Mesothelial cell of epicardium (in vitro differentiated cells): ENCODE results near the gene ZNF614. TPM values are rescaled to one million over a fixed set of nuclear protein-coding genes. Genes with fewer than 3 reads are reported as not detected.

Experiments
- DNase-seq, 2 experiments: peaks; one replicate each; pipeline ENCODE4 v3.0.0; 2021; ENCODE audit warnings: low spot score in 2 of 2; ENCODE audit not compliant: unreplicated experiment in 2 of 2
- H3K27ac Mint-ChIP-seq: 2 replicates; pipeline ENCODE4 v1.8.0; 2021; ENCODE audit warnings: mixed read lengths
- H3K27me3 Mint-ChIP-seq: 2 replicates; pipeline ENCODE4 v1.8.0; 2021; ENCODE audit warnings: low read depth, mixed read lengths
- H3K36me3 Mint-ChIP-seq: 2 replicates; pipeline ENCODE4 v1.8.0; 2021; ENCODE audit warnings: mixed read lengths
- H3K4me1 Mint-ChIP-seq: 2 replicates; pipeline ENCODE4 v1.8.0; 2021; ENCODE audit warnings: mixed read lengths
- H3K4me3 Mint-ChIP-seq: 2 replicates; pipeline ENCODE4 v1.8.0; 2021; ENCODE audit warnings: mild to moderate bottlenecking, moderate library complexity, mixed read lengths
- H3K9me3 Mint-ChIP-seq: 2 replicates; pipeline ENCODE4 v1.8.0; 2021; ENCODE audit warnings: mixed read lengths
- CTCF ChIP-seq: fragments of 200-600 bp; sonication (generic); IDR thresholded peaks from one replicate; pipeline ENCODE4 v1.5.0; 2021; ENCODE audit warnings: antibody characterized with exemption; ENCODE audit not compliant: unreplicated experiment
- total RNA-seq: library from RNA; stranded (reverse); gene quantifications from 3 replicates; pipeline ENCODE4 v1.2.1, GENCODE V29; 2021

The ZNF614 gene
- total RNA-seq, 1 donor from 2014 or later: 13.9 TPM

- Mint-ChIP-seq H3K27me3 (no peaks in the 10 kb centered on the region), H3K27ac (no peak overlapping the region), H3K4me3 (no peak overlapping the region), H3K4me1 (no peaks in the 10 kb centered on the region), H3K36me3 (peaks cover 78% of the 10 kb centered on the region), H3K9me3 (peaks cover 67% of the 10 kb centered on the region)
- no peak for TF ChIP-seq CTCF
- DNase-seq: no peak
These were observed 57.5 kb downstream of the ZNF614 start for GRCh38 chr19:51970718-51971117.

DNA sequence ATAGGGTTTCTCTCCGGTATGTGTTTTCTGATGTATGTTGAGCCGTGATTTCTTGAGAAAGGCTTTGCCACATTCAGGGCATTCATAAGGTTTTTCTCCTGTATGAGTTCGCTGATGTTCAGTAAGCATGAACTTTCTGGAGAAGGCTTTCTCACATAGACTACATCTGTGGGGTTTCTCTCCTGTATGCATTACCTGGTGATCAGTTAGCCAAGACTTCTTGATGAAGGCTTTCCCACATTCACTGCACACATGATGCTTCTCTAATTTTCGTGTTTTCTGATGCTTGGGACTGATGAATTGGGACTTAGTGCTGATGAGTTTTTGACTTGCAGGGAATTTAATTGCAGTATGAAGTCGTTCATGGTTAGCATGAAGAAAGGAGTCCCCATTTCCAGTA, 62.6 kb downstream of the ZNF614 start:
- no peak for DNase-seq
- H3K27me3 Mint-ChIP-seq: no peaks in the 10 kb centered on the region
- peaks cover 80% of the 10 kb centered on the region for H3K36me3 Mint-ChIP-seq
- no peak overlapping the region for H3K27ac Mint-ChIP-seq
- H3K4me3 Mint-ChIP-seq: no peak overlapping the region
- H3K4me1 Mint-ChIP-seq: peaks cover 6% of the 10 kb centered on the region
- no peak for TF ChIP-seq CTCF
- H3K9me3 Mint-ChIP-seq: peaks cover 72% of the 10 kb centered on the region

Other genes starting within 250 kb of the ZNF614 start
- gene FPR3, start 233.2 kb downstream of the ZNF614 start, total RNA-seq: not detected in 3 replicates
- 23.0 to 27.4 TPM (median 23.1 TPM) in 3 replicates for gene ZNF577, start 140.4 kb downstream of the ZNF614 start, total RNA-seq
- 28.4 to 31.8 TPM (median 30.7 TPM) in 3 replicates for gene ZNF649, start 123.4 kb downstream of the ZNF614 start, total RNA-seq
- gene ZNF613, start 100.9 kb downstream of the ZNF614 start, total RNA-seq: 5.7 to 9.2 TPM (median 8.3 TPM) in 3 replicates
- 14.8 to 16.9 TPM (median 15.3 TPM) in 3 replicates for gene ZNF350, start 41.5 kb downstream of the ZNF614 start, total RNA-seq
- gene ZNF615, start 20.2 kb downstream of the ZNF614 start, total RNA-seq: 14.3 to 17.0 TPM (median 14.6 TPM) in 3 replicates
- gene ZNF432, start 20.5 kb upstream of the ZNF614 start, total RNA-seq: 23.3 to 25.9 TPM (median 23.7 TPM) in 3 replicates
- gene ZNF841, start 67.4 kb upstream of the ZNF614 start, total RNA-seq: 36.4 to 40.5 TPM (median 37.9 TPM) in 3 replicates
- gene ZNF616, start 111.6 kb upstream of the ZNF614 start, total RNA-seq: 19.1 to 21.7 TPM (median 19.8 TPM) in 3 replicates
- gene ZNF836, start 143.2 kb upstream of the ZNF614 start, total RNA-seq: 17.4 to 21.2 TPM (median 19.1 TPM) in 3 replicates
- 308 to 331 TPM (median 314 TPM) in 3 replicates for gene PPP2R1A, start 161.7 kb upstream of the ZNF614 start, total RNA-seq
- 26.2 to 28.8 TPM (median 26.9 TPM) in 3 replicates for gene ZNF766, start 241.2 kb upstream of the ZNF614 start, total RNA-seq